ENCODE data around the gene TUBA4A. TPM values are rescaled to one million over a fixed set of nuclear protein-coding genes. Genes with fewer than 3 reads are reported as not detected.

Gene TUBA4A
- total and polyA plus RNA-seq, 2 of the 8 experiments (the other 6 are each of a cell fraction or from before 2014, with no cell fraction given), result 67.3 to 172 TPM

DNA sequence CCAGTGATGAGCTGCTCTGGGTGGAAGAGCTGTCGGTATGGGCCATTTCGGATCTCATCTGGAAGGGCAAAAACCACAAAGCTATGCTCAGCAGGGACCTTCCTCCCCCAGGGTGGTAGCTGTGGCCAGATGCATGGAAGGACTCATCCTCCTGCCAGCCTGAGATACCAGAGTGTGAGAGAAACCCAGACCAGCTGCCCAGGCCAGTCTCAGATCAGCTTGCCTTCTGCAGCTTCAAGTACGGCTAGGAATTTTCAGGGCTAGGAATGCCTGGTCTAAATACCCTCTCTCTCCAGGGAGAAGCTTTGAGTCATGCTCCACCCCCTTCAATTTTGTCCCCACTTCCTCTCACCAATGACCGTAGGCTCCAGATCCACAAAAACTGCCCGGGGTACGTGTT is 2.1 kb downstream of the TUBA4A start:
- Histone ChIP-seq H3K18ac (ENCODE audit: extremely low read depth, low read length) (no peak overlapping the region), H3K27me3 (replicated peaks in 1 of 4; ENCODE audit: control insufficient read depth in 3 of 4, extremely low read depth in 1 of 4, insufficient read depth in 3 of 4, low read length in 3 of 4) (peaks cover 16 to 43% (median 35%) of the 10 kb centered on the region in 4 experiments), H2BK120ac (replicated peaks; ENCODE audit: low read depth, low read length) (no peak overlapping the region), H4K20me1 (replicated peaks in 1 of 2; ENCODE audit: control insufficient read depth in 1 of 2, insufficient read depth in 2 of 2, low read length in 2 of 2) (peaks cover 0 to 2% of the 10 kb centered on the region in 2 experiments), H2AK5ac (ENCODE audit: low read depth, low read length) (no peak overlapping the region), H3K36me3 (ENCODE audit: control insufficient read depth in 2 of 4, insufficient read depth in 4 of 4, low read length in 3 of 4) (peaks cover 0 to 9% (median 5%) of the 10 kb centered on the region in 4 experiments; a peak in 5 of 8 replicates), H3K4me1 (replicated peaks in 1 of 4; ENCODE audit: control insufficient read depth in 3 of 4, insufficient read depth in 4 of 4, low read length in 3 of 4) (peaks cover 5 to 14% (median 9%) of the 10 kb centered on the region in 4 experiments), H3K79me2 (ENCODE audit: control insufficient read depth in 1 of 2, insufficient read depth in 2 of 2, low read length in 2 of 2) (no peaks in the 10 kb centered on the region), H3K23me2 (ENCODE audit: low read depth, low read length) (peaks cover 17% of the 10 kb centered on the region), H3K56ac (replicated peaks; ENCODE audit: insufficient read length, low read depth, low read length) (no peak overlapping the region), H2BK15ac (ENCODE audit: low read length) (0 out of 2 replicates have a peak overlapping the region, but pooled peaks have one; percentile 23), H2BK5ac (ENCODE audit: low read depth, low read length) (no peak overlapping the region), H3K4me3 (ENCODE audit: extremely low read depth in 1 of 4, insufficient read depth in 2 of 4, low read depth in 3 of 4, low read length in 4 of 4) (no peak overlapping the region), H2BK20ac (ENCODE audit: low read length) (no peak overlapping the region), H3K9me3 (ENCODE audit: insufficient read depth in 2 of 2, low read depth in 1 of 2, low read length in 1 of 2) (no peaks in the 10 kb centered on the region), H3K23ac (ENCODE audit: insufficient read length) (no peak overlapping the region), H3K79me1 (ENCODE audit: low read depth, low read length) (peaks cover 2% of the 10 kb centered on the region; the same call in 1 of the 2 replicates), H3K9ac (replicated peaks in 1 of 4; ENCODE audit: extremely low read depth in 1 of 4, low read depth in 3 of 4, low read length in 3 of 4) (no peak overlapping the region), H3K4me2 (ENCODE audit: insufficient read depth in 1 of 2, low read depth in 2 of 2, low read length in 2 of 2) (peak overlapping the region; percentile 31 to 92; a peak in 2 of 4 replicates), H3K14ac (ENCODE audit: insufficient read length) (no peak overlapping the region), H3K4ac (replicated peaks; ENCODE audit: insufficient read length, low read depth, low read length) (no peak overlapping the region), H2BK12ac (ENCODE audit: low read depth, low read length) (no peak overlapping the region), H4K91ac (replicated peaks; ENCODE audit: insufficient read length, low read length) (no peak overlapping the region), H2AFZ (ENCODE audit: low read length) (no peak overlapping the region), H4K8ac (ENCODE audit: extremely low read depth, insufficient read depth, low read length) (no peak overlapping the region), H4K5ac (ENCODE audit: insufficient read length, low read depth, low read length) (no peak overlapping the region), H3K27ac (ENCODE audit: low read depth, low read length) (no peak overlapping the region)
- FAIRE-seq, result no peak
- ChIA-PET CTCF (ENCODE audit: partially characterized antibody) (interaction anchor here (0.7 to 6.6 kb wide), 8 partner anchors 10 to 97 kb away, joined by 3 to 118 read pairs (median 4); partner anchors contain the start of gene DNAJB2), POLR2A (ENCODE audit: partially characterized antibody) (interaction anchor here (1.8 to 14.9 kb wide), 9 partner anchors 10 to 46 kb away, joined by 6 to 190 read pairs (median 15); partner anchors contain the start of genes ABCB6, ANKZF1, ATG9A and DNAJB2)
- WGBS, 2 experiments (ENCODE audit: extremely low coverage in 1 of 2, insufficient coverage in 1 of 2, insufficient read length in 1 of 2, insufficient replicate concordance in 2 of 2, low coverage in 1 of 2, low lambda C conversion rate in 2 of 2, missing lambda C conversion rate in 1 of 2), result 86% methylated on average over 6 of the region's 6 CpGs; no CpG with 5 or more reads in 1 of the 2 experiments
- DNase-seq (ENCODE audit: low read depth in 1 of 2, low spot score in 2 of 2), result no peak
- no peak for TF ChIP-seq CHD1 (IDR thresholded peaks at IDR 0.05; ENCODE audit: low read depth, low read length)

Data from H1 (cell line).